Kidney (tissue), 14 donors: ENCODE data around the gene P4HTM. TPM values are rescaled to one million over a fixed set of nuclear protein-coding genes. Genes with fewer than 3 reads are reported as not detected.

ENCODE experiments used
- DNase-seq, 5 donors: peaks; one replicate each; pipeline ENCODE4 v3.0.0-alpha.2; 2013 to 2020
- FAIRE-seq: peaks from 2 replicates; lab custom pipeline; 2012; peaks lifted over from hg19 to GRCh38; lab: Jason Lieb, UNC
- H3K27ac ChIP-seq, 2 donors: one replicate each; pipeline ENCODE4 v1.7.0; 2013; ENCODE audit warnings: low read depth in 2 of 2, low read length in 2 of 2, inconsistent platforms in 1 of 2
- H3K27me3 ChIP-seq: one replicate; pipeline ENCODE4 v1.7.1; 2013; ENCODE audit warnings: low read length, inconsistent platforms; ENCODE audit not compliant: control insufficient read depth, insufficient read depth
- H3K36me3 ChIP-seq, 3 donors: one replicate each; pipeline versions ENCODE4 v1.7.0 to v1.7.1; 2013; ENCODE audit warnings: low read length in 3 of 3, control low read depth in 1 of 3, inconsistent platforms in 1 of 3; ENCODE audit not compliant: insufficient read depth in 3 of 3, control insufficient read depth in 2 of 3
- H3K4me1 ChIP-seq, 3 donors: one replicate each; pipeline versions ENCODE4 v1.7.0 to v1.7.1; 2013; ENCODE audit warnings: low read length in 3 of 3, inconsistent platforms in 1 of 3, low read depth in 1 of 3; ENCODE audit not compliant: control insufficient read depth in 2 of 3, insufficient read depth in 2 of 3
- H3K4me3 ChIP-seq, 3 donors: one replicate each; pipeline versions ENCODE4 v1.7.0 to v1.8.1; 2013; ENCODE audit warnings: low read length in 3 of 3, control low read depth in 1 of 3, inconsistent platforms in 1 of 3
- H3K9ac ChIP-seq, 3 donors: one replicate each; pipeline versions ENCODE4 v1.7.0 to v1.7.1; 2013; ENCODE audit warnings: low read length in 3 of 3, control low read depth in 1 of 3, inconsistent platforms in 1 of 3
- H3K9me3 ChIP-seq, 3 donors: one replicate each; pipeline versions ENCODE4 v1.7.0 to v1.7.1; 2013; ENCODE audit warnings: low read length in 3 of 3, control low read depth in 1 of 3, inconsistent platforms in 1 of 3; ENCODE audit not compliant: control insufficient read depth in 2 of 3, insufficient read depth in 1 of 3
- intact Hi-C: fragments of 100-400 bp; cut with DNase I; formaldehyde crosslinking; loops from one replicate; pipeline ENCODE4 v1.11.1; 2022
- polyA plus RNA-seq: library from polyadenylated mRNA; stranded (reverse); fragments of 350-450 nt; fragmentation: Illumina TruSeq; extraction: RNeasy Lipid Tissue Mini Kit (QIAGEN cat#74804); gene quantifications from one replicate; pipeline ENCODE4 v1.2.3, GENCODE V29; 2014; ENCODE audit warnings: low read depth, low replicate concordance; ENCODE audit not compliant: insufficient read depth
- total RNA-seq: library from RNA; stranded (reverse); fragmentation: NEBNext Ultra II Directional; extraction: Animal tissue kit (Norgen Biotek cat#: 25700); gene quantifications from one replicate; pipeline ENCODE4 v1.2.1, GENCODE V29; 2021
- TF ChIP-seq, protein P1 (sequence below): IDR thresholded peaks from 3 replicates; pipeline ENCODE4 v1.5.1; 2012; ENCODE audit warnings: mild to moderate bottlenecking, moderate library complexity, borderline replicate concordance; ENCODE audit not compliant: insufficient read depth; ENCODE audit errors: extremely low read depth
- donor health status: control.
- donor health status: control.
- donor health status: control.
- donor health status: control.
- donor health status: control.
- donor health status: DM: yes; HTN: yes; CAD: no.
- donor health status: Normal renal cell carcinoma (clear cell type).

The P4HTM gene
- total and polyA plus RNA-seq, 2 donors from 2014 or later = 63.7 to 72.6 TPM

DNA sequence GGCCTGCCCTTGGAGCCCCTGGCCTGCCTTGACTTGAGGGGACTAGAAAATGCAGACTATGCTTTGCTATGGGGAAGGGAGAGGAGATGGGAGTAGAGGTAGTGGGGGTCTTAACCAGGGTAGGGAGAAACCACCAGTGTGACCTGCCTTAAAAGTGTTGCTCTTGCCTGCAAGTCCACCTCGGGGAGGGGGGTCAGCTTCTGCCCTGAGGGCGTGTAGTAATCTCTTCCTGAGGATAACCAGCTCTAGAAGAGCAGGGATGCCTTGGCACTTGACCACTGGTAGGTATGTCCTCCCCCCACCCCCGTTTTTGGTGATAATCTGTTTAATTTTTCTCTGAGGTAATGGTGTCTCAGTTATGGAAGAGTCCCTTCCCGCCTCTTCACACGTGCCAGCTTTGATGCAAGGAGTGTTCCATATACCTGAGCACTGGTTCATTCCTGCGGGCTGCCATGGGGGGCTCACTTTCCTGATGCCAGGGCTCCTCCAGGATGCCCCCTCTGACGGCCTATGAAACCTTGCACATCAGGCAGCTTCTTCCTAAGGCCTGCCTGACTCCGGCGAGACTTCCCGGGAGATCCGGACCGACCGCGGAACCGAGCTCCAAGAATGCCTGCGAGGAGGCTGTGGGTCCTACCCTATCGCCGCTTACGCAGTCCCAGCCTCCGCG, 780 bp upstream of the P4HTM start:
- Histone ChIP-seq H3K27me3 (no peaks in the 10 kb centered on the region), H3K27ac (peak overlapping the region; percentile 95 to 97), H3K4me3 (peak overlapping the region; percentile 82 to 88 (median 84)), H3K4me1 (peaks cover 0 to 21% (median 5%) of the 10 kb centered on the region in 3 donors), H3K9ac (peak overlapping the region; percentile 69 to 82 (median 80)), H3K36me3 (peaks cover 0 to 8% (median 8%) of the 10 kb centered on the region in 3 donors), H3K9me3 (no peaks in the 10 kb centered on the region)
- no peak for FAIRE-seq
- DNase-seq = peak in 1 of 5 donors; percentile 74
- TF ChIP-seq, protein P1, sequence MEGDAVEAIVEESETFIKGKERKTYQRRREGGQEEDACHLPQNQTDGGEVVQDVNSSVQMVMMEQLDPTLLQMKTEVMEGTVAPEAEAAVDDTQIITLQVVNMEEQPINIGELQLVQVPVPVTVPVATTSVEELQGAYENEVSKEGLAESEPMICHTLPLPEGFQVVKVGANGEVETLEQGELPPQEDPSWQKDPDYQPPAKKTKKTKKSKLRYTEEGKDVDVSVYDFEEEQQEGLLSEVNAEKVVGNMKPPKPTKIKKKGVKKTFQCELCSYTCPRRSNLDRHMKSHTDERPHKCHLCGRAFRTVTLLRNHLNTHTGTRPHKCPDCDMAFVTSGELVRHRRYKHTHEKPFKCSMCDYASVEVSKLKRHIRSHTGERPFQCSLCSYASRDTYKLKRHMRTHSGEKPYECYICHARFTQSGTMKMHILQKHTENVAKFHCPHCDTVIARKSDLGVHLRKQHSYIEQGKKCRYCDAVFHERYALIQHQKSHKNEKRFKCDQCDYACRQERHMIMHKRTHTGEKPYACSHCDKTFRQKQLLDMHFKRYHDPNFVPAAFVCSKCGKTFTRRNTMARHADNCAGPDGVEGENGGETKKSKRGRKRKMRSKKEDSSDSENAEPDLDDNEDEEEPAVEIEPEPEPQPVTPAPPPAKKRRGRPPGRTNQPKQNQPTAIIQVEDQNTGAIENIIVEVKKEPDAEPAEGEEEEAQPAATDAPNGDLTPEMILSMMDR = no peak
- intact Hi-C loops = no loop called here

DNA sequence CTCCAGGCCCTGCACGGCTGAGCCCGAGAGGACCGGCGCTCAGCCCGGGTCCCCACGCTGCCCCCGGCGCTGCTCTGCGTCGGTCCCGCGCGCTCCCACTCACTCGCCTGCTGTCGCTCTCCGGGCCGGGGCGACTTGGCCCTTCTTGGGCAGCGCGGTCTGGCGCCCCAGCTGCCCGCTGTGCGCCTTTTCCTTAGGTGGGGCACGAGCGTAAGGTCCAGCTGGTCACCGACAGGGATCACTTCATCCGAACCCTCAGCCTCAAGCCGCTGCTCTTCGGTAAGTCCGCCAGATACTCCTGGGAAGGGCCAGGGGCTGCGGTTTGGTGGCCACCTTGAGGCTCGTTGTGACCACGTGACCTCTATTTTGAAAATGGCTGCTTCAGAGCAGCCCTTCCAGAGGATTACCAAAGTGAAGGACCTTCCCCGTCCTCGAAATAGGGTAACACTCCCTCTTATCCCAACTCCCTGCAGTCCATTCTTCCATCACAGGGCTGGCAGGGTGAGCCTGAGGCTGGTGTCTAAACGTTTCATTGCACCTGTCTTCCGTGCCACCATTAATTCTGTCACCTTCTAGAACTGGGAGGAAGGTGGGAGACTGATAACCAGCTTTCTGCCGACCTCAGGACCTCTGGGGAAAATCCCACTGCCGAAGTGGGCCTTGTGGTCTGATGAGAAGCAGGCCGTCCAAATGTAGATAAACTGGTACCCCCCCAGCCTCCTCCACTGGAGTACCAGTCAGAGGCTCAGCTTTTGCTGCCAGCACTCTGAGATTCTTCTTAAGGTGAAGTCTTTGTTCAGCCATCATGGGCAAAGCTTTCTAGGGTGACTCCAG, 812 bp downstream of the P4HTM start:
- TF ChIP-seq, protein P1 = no peak
- H3K9ac ChIP-seq = peak overlapping the region; percentile 51 to 77 (median 62)
- no peaks in the 10 kb centered on the region for H3K9me3 ChIP-seq
- intact Hi-C loops = no loop called here
- H3K36me3 ChIP-seq = peaks cover 0 to 3% (median 0%) of the 10 kb centered on the region in 3 donors
- H3K27me3 ChIP-seq = no peaks in the 10 kb centered on the region
- peak overlapping the region; percentile 95 to 97 for H3K27ac ChIP-seq
- DNase-seq (peak in 4 of 5 donors; percentile 38 to 48 (median 44)), FAIRE-seq (no peak)
- peaks cover 0 to 21% (median 5%) of the 10 kb centered on the region in 3 donors for H3K4me1 ChIP-seq
- H3K4me3 ChIP-seq = peak overlapping the region; percentile 63 to 88 (median 64)

DNA sequence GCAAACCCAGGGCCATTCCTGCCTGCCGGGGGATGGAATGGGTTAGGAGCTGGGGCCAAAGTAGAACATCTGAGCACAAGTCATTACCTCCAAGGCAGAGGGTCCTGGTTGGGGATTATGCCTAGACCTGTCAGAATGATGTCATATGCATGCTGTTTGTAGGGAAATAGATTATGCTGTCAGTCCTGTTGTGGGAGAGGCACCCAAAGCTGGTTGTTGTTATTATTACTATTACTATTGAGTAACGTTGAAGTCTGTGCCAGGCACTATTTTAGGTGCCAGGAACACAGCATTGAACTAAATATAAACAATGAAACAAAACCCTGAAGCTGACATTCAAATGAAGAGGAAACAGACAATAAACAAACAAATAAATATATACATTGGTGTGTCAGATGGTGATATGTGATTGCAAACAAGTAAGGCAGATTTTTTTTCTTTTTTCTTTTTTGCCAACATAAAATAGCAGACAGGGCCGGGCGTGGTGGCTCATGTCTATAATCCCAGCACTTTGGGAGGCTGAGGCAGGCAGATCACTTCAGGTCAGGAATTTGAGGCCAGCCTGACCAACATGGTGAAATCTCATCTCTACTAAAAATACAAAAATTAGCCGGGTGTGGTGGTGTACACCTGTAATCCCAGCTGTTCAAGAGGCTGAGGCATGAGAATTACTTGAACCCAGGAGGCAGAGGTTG, 2.0 kb downstream of the P4HTM start:
- peak overlapping the region in 1 of 3 donors; percentile 88 for H3K4me3 ChIP-seq
- TF ChIP-seq, protein P1 = no peak
- peak overlapping the region in 1 of 3 donors; percentile 51 for H3K9ac ChIP-seq
- peaks cover 0 to 21% (median 5%) of the 10 kb centered on the region in 3 donors for H3K4me1 ChIP-seq
- H3K9me3 ChIP-seq = no peaks in the 10 kb centered on the region
- no peak overlapping the region for H3K27ac ChIP-seq
- FAIRE-seq (no peak), DNase-seq (no peak)
- H3K27me3 ChIP-seq = no peaks in the 10 kb centered on the region
- peaks cover 0 to 5% (median 2%) of the 10 kb centered on the region in 3 donors for H3K36me3 ChIP-seq
- intact Hi-C loops = no loop called here
